ENCODE measurements around the gene LRBA. TPM values are rescaled to one million over a fixed set of nuclear protein-coding genes. Genes with fewer than 3 reads are reported as not detected.

LRBA gene
- total RNA-seq, 2 donors from 2014 or later = 76.3 to 86.9 TPM

- H3K27me3 Mint-ChIP-seq = no peaks in the 10 kb centered on the region
- peaks cover 9% of the 10 kb centered on the region for H3K4me1 Mint-ChIP-seq
- ATAC-seq = no peak
- no peak overlapping the region for H3K4me3 Mint-ChIP-seq
- DNase-seq = no peak
- peaks cover 6% of the 10 kb centered on the region for H3K36me3 Mint-ChIP-seq (ENCODE audit: low read depth)
- H3K27ac Mint-ChIP-seq = no peak overlapping the region
- H3K9me3 ChIP-seq (ENCODE audit: control insufficient read depth, low read length, poor library complexity, severe bottlenecking) = no peaks in the 10 kb centered on the region
These were observed 687.8 kb downstream of the LRBA start for GRCh38 chr4:150327262-150327780.

GRCh38 chr4:150325872-150326271 lies 689.2 kb downstream of the LRBA start:
- Mint-ChIP-seq H3K27ac (no peak overlapping the region), H3K4me1 (peaks cover 11% of the 10 kb centered on the region), H3K36me3 (ENCODE audit: low read depth) (peaks cover 9% of the 10 kb centered on the region), H3K27me3 (no peaks in the 10 kb centered on the region), H3K4me3 (no peak overlapping the region)
- ATAC-seq (no peak), DNase-seq (no peak)
- no peaks in the 10 kb centered on the region for H3K9me3 ChIP-seq (ENCODE audit: control insufficient read depth, low read length, poor library complexity, severe bottlenecking)

GRCh38 chr4:150323406-150324325 lies 691.4 kb downstream of the LRBA start:
- peaks cover 9% of the 10 kb centered on the region for H3K36me3 Mint-ChIP-seq (ENCODE audit: low read depth)
- no peak overlapping the region for H3K4me3 Mint-ChIP-seq
- H3K27me3 Mint-ChIP-seq = no peaks in the 10 kb centered on the region
- H3K4me1 Mint-ChIP-seq = peaks cover 9% of the 10 kb centered on the region
- no peak overlapping the region for H3K27ac Mint-ChIP-seq
- no peak for ATAC-seq
- no peaks in the 10 kb centered on the region for H3K9me3 ChIP-seq (ENCODE audit: control insufficient read depth, low read length, poor library complexity, severe bottlenecking)
- DNase-seq = no peak

GRCh38 chr4:150322646-150323045 lies 692.4 kb downstream of the LRBA start:
- Mint-ChIP-seq H3K36me3 (ENCODE audit: low read depth) (peaks cover 9% of the 10 kb centered on the region), H3K27ac (no peak overlapping the region), H3K4me3 (no peak overlapping the region), H3K27me3 (no peaks in the 10 kb centered on the region), H3K4me1 (peaks cover 8% of the 10 kb centered on the region)
- DNase-seq = no peak
- H3K9me3 ChIP-seq (ENCODE audit: control insufficient read depth, low read length, poor library complexity, severe bottlenecking) = no peaks in the 10 kb centered on the region
- no peak for ATAC-seq

DNA sequence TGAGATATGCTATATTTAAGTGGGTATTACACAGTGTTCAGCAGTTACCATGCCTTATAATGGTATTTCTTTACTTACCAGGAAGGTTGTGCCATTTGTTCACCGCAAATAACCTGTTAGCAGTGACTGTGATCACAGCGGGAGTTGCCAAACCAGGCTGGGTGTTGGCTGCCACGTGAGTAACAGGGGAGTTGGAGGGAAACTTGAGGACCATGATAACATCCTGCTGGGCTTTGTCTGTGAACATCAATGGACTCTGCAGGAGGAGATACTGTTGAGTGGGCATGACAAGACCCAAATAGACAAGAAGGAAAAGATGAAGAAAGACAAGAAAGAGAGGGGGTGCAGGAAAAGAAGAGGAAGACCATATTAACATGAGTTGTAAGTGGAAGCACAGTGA lies 694.0 kb downstream of the LRBA start:
- ATAC-seq (no peak), DNase-seq (no peak)
- H3K36me3 Mint-ChIP-seq (ENCODE audit: low read depth) = peaks cover 10% of the 10 kb centered on the region
- H3K27ac Mint-ChIP-seq = no peak overlapping the region
- no peaks in the 10 kb centered on the region for H3K9me3 ChIP-seq (ENCODE audit: control insufficient read depth, low read length, poor library complexity, severe bottlenecking)
- H3K4me1 Mint-ChIP-seq = peaks cover 8% of the 10 kb centered on the region
- no peak overlapping the region for H3K4me3 Mint-ChIP-seq
- H3K27me3 Mint-ChIP-seq = no peaks in the 10 kb centered on the region

DNA sequence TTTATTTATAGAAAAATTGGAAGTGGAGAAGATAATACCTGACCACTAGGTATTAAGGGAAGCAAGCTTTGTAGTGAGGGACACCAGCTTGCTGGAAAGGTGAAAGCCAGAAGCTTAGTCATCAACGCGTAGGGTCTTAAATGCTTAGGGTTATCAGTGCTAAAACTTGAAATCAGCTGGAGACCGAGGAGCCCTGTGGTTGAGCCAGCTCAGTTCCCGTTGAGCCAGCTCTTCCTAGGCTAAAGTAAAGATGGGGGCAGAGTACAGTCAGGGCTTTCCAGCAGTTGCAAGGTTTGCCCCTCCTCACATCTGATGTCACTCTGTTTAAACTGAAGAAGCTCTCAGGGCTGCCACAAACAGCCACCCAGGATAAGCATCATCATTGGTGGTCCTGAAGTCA lies 696.1 kb downstream of the LRBA start:
- DNase-seq (no peak), ATAC-seq (no peak)
- no peaks in the 10 kb centered on the region for H3K9me3 ChIP-seq (ENCODE audit: control insufficient read depth, low read length, poor library complexity, severe bottlenecking)
- Mint-ChIP-seq H3K4me1 (peaks cover 5% of the 10 kb centered on the region), H3K36me3 (ENCODE audit: low read depth) (peaks cover 12% of the 10 kb centered on the region), H3K27ac (no peak overlapping the region), H3K27me3 (no peaks in the 10 kb centered on the region), H3K4me3 (no peak overlapping the region)

- H3K9me3 ChIP-seq (ENCODE audit: control insufficient read depth, low read length, poor library complexity, severe bottlenecking) = no peaks in the 10 kb centered on the region
- DNase-seq (no peak), ATAC-seq (no peak)
- no peaks in the 10 kb centered on the region for H3K27me3 Mint-ChIP-seq
- no peak overlapping the region for H3K27ac Mint-ChIP-seq
- H3K4me1 Mint-ChIP-seq = peaks cover 5% of the 10 kb centered on the region
- peaks cover 12% of the 10 kb centered on the region for H3K36me3 Mint-ChIP-seq (ENCODE audit: low read depth)
- H3K4me3 Mint-ChIP-seq = no peak overlapping the region
These were observed 696.6 kb downstream of the LRBA start for GRCh38 chr4:150318527-150318926.

- Mint-ChIP-seq H3K27me3 (no peaks in the 10 kb centered on the region), H3K36me3 (ENCODE audit: low read depth) (peaks cover 14% of the 10 kb centered on the region), H3K4me3 (no peak overlapping the region), H3K27ac (no peak overlapping the region), H3K4me1 (peaks cover 4% of the 10 kb centered on the region)
- DNase-seq (no peak), ATAC-seq (no peak)
- no peaks in the 10 kb centered on the region for H3K9me3 ChIP-seq (ENCODE audit: control insufficient read depth, low read length, poor library complexity, severe bottlenecking)
These were observed 698.5 kb downstream of the LRBA start for GRCh38 chr4:150316332-150317205.

- Mint-ChIP-seq H3K27ac (no peak overlapping the region), H3K4me3 (no peak overlapping the region), H3K36me3 (ENCODE audit: low read depth) (peaks cover 11% of the 10 kb centered on the region), H3K27me3 (no peaks in the 10 kb centered on the region), H3K4me1 (peaks cover 4% of the 10 kb centered on the region)
- no peaks in the 10 kb centered on the region for H3K9me3 ChIP-seq (ENCODE audit: control insufficient read depth, low read length, poor library complexity, severe bottlenecking)
- ATAC-seq = no peak
- DNase-seq = no peak
These were observed 699.4 kb downstream of the LRBA start for GRCh38 chr4:150315691-150316090.

- H3K9me3 ChIP-seq (ENCODE audit: control insufficient read depth, low read length, poor library complexity, severe bottlenecking) = no peaks in the 10 kb centered on the region
- no peak for DNase-seq
- Mint-ChIP-seq H3K27me3 (no peaks in the 10 kb centered on the region), H3K36me3 (ENCODE audit: low read depth) (peaks cover 11% of the 10 kb centered on the region), H3K27ac (no peak overlapping the region), H3K4me1 (peaks cover 4% of the 10 kb centered on the region), H3K4me3 (no peak overlapping the region)
- ATAC-seq = no peak
These were observed 699.9 kb downstream of the LRBA start for GRCh38 chr4:150315175-150315574.

DNA sequence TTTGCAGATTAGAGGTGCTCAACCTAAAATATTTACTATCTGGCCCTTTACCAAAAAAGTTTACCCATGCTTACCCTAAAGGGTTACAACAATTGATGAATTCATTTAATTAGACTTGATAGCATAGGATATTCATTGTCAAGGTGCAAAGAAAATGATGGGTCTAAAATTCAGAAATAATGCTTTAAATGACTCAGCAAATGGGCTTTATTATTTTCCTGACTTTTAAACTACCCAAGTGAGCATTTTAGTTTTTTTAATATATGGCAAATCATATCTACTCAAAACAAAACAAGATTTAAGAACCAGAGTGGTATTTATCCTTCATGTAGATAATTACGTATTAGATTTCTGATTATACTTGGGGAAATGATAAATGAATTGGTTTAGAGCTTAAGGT lies 701.1 kb downstream of the LRBA start:
- Mint-ChIP-seq H3K4me1 (peaks cover 4% of the 10 kb centered on the region), H3K27ac (no peak overlapping the region), H3K36me3 (ENCODE audit: low read depth) (peaks cover 11% of the 10 kb centered on the region), H3K4me3 (no peak overlapping the region), H3K27me3 (no peaks in the 10 kb centered on the region)
- ATAC-seq (no peak), DNase-seq (no peak)
- no peaks in the 10 kb centered on the region for H3K9me3 ChIP-seq (ENCODE audit: control insufficient read depth, low read length, poor library complexity, severe bottlenecking)

- H3K27me3 Mint-ChIP-seq = no peaks in the 10 kb centered on the region
- H3K9me3 ChIP-seq (ENCODE audit: control insufficient read depth, low read length, poor library complexity, severe bottlenecking) = no peaks in the 10 kb centered on the region
- H3K27ac Mint-ChIP-seq = no peak overlapping the region
- H3K4me3 Mint-ChIP-seq = no peak overlapping the region
- peaks cover 2% of the 10 kb centered on the region for H3K4me1 Mint-ChIP-seq
- peaks cover 8% of the 10 kb centered on the region for H3K36me3 Mint-ChIP-seq (ENCODE audit: low read depth)
- no peak for DNase-seq
- no peak for ATAC-seq
These were observed 704.8 kb downstream of the LRBA start for GRCh38 chr4:150310159-150310895.

Data from T-helper 17 cell (primary cell).